Ishikawa (cell line): ENCODE results near the gene SPDYA.

Source experiments
- CEBPB ChIP-seq: IDR thresholded peaks from 2 replicates; pipeline ENCODE4 v1.6.1; 2012
- REST ChIP-seq: IDR thresholded peaks from 2 replicates; pipeline ENCODE4 v1.6.1; 2012; ENCODE audit warnings: low read depth, mild to moderate bottlenecking
- TCF12 ChIP-seq: IDR thresholded peaks from 2 replicates; pipeline ENCODE4 v1.6.1; 2012; ENCODE audit warnings: low read depth
- YY1 ChIP-seq: IDR thresholded peaks from 2 replicates; pipeline ENCODE4 v1.6.1; 2012; ENCODE audit warnings: low read depth

GRCh38 chr2:28871620-28872019, 61.0 kb downstream of the SPDYA start:
- TF ChIP-seq YY1 (no peak), CEBPB (no peak), TCF12 (no peak), REST (no peak)
